GM18499 (cell line): ENCODE results near the gene PSMB7.

Experiments
- ATAC-seq: cut with Tn5 transposase; IDR thresholded peaks from one replicate; pipeline ENCODE4 v1.9.1; 2021; ENCODE audit warnings: moderate number of reproducible peaks; ENCODE audit not compliant: insufficient read depth, unreplicated experiment

PSMB7 gene

GRCh38 chr9:124308606-124309491 lies 106.4 kb downstream of the PSMB7 start:
- ATAC-seq, result no peak

- no peak for ATAC-seq
Observed at GRCh38 chr9:124307379-124308030, 107.7 kb downstream of the PSMB7 start.

- ATAC-seq, result no peak
Observed at GRCh38 chr9:124306098-124306735, 109.0 kb downstream of the PSMB7 start.

- ATAC-seq, result no peak
Observed at GRCh38 chr9:124304285-124304684, 111.0 kb downstream of the PSMB7 start.

GRCh38 chr9:124303762-124304161 lies 111.5 kb downstream of the PSMB7 start:
- no peak for ATAC-seq
